ENCODE data around the gene CACNG4.
A peak's percentile ranks its signal among the peaks of the same experiment; 100 is the strongest.

CACNG4 gene

DNA sequence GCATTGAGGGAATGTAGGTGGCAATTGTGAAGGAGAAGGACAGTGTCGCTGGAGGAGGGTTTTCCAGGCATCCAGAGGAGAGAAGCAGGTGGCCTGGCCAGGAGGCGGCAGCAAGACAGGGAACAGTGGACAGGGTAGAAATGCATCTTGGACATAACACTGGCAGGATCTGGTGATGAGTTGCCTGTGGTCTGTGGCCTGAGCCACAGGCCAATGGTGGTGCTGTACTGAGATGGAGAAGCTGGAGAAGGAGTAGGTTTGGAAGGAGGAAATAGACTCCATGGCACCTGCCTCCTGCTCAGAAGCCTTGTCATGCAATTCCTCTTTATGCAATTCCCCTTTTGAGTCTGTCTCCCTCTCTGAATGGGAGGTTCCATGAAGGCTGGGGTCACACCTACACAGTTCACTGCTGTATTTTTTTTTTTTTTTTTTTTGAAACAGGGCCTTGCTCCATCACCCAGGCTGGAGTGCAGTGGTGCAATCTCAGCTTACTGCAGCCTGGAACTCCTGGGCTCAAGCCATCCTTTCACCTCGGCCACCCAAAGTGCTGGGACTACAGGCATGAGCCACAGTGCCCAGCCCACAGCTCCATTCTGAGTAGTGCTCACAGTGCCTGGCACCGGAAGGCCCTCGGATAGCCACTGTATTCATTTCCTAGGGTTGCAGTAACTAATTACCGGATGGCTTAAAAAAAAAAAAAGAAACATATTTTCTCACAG lies 13.5 kb upstream of the CACNG4 start:
- no peaks in the 10 kb centered on the region for H3K36me3 ChIP-seq (ENCODE audit: insufficient read depth, low read length)
- peaks cover 16% of the 10 kb centered on the region for H3K9me3 ChIP-seq (ENCODE audit: control insufficient read depth, insufficient read depth, low read length)
- H3K9ac ChIP-seq (ENCODE audit: low read depth, low read length): 0 out of 2 replicates have a peak overlapping the region, but pooled peaks have one; percentile 2
- H3K4me1 ChIP-seq (ENCODE audit: insufficient read depth, low read length): peaks cover 29% of the 10 kb centered on the region

- 0 out of 2 replicates have a peak overlapping the region, but pooled peaks have one; percentile 2 for H3K9ac ChIP-seq (ENCODE audit: low read depth, low read length)
- H3K9me3 ChIP-seq (ENCODE audit: control insufficient read depth, insufficient read depth, low read length): peaks cover 16% of the 10 kb centered on the region
- no peaks in the 10 kb centered on the region for H3K36me3 ChIP-seq (ENCODE audit: insufficient read depth, low read length)
- peaks cover 29% of the 10 kb centered on the region for H3K4me1 ChIP-seq (ENCODE audit: insufficient read depth, low read length)
Measured at GRCh38 chr17:66951605-66951953, 12.9 kb upstream of the CACNG4 start.

GRCh38 chr17:66952031-66952524 lies 12.4 kb upstream of the CACNG4 start:
- Histone ChIP-seq H3K9ac (ENCODE audit: low read depth, low read length) (0 out of 2 replicates have a peak overlapping the region, but pooled peaks have one; percentile 2), H3K36me3 (ENCODE audit: insufficient read depth, low read length) (no peaks in the 10 kb centered on the region), H3K9me3 (ENCODE audit: control insufficient read depth, insufficient read depth, low read length) (peaks cover 16% of the 10 kb centered on the region), H3K4me1 (ENCODE audit: insufficient read depth, low read length) (peaks cover 29% of the 10 kb centered on the region)

- Histone ChIP-seq H3K9me3 (ENCODE audit: control insufficient read depth, insufficient read depth, low read length) (peaks cover 16% of the 10 kb centered on the region), H3K36me3 (ENCODE audit: insufficient read depth, low read length) (no peaks in the 10 kb centered on the region), H3K9ac (ENCODE audit: low read depth, low read length) (no peak overlapping the region), H3K4me1 (ENCODE audit: insufficient read depth, low read length) (peaks cover 29% of the 10 kb centered on the region)
Measured at GRCh38 chr17:66952681-66953629, 11.6 kb upstream of the CACNG4 start.

GRCh38 chr17:66953630-66954020 lies 10.9 kb upstream of the CACNG4 start:
- Histone ChIP-seq H3K4me1 (ENCODE audit: insufficient read depth, low read length) (peaks cover 35% of the 10 kb centered on the region), H3K9ac (ENCODE audit: low read depth, low read length) (no peak overlapping the region), H3K9me3 (ENCODE audit: control insufficient read depth, insufficient read depth, low read length) (peaks cover 16% of the 10 kb centered on the region), H3K36me3 (ENCODE audit: insufficient read depth, low read length) (no peaks in the 10 kb centered on the region)

- H3K9me3 ChIP-seq (ENCODE audit: control insufficient read depth, insufficient read depth, low read length): peaks cover 11% of the 10 kb centered on the region
Measured at GRCh38 chr17:66954632-66955031, 9.9 kb upstream of the CACNG4 start.

DNA sequence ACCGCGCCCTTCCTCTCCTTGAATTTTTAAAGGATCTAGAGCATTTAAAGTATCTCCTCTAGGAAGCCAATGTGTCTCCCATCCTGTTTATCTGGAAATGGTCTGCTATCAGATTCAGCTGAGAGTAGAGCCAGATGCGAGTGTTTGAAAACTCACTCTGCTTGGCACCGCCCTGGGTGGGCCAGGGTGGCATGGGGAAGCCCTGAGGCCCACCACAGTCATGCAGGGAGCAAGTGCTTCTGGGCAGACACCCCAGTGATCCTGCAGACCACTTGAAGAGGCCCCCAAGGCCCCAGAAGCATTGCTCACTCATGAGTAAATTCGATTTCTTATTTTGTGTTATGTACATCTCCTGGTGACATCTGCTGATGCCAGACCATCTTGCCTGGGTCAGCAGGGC lies 8.7 kb upstream of the CACNG4 start:
- H3K9me3 ChIP-seq (ENCODE audit: control insufficient read depth, insufficient read depth, low read length): 0 out of 2 replicates have a peak, but pooled peaks cover under 1% of the 10 kb centered on the region
- peaks cover 31% of the 10 kb centered on the region for H3K4me1 ChIP-seq (ENCODE audit: insufficient read depth, low read length)
- H3K36me3 ChIP-seq (ENCODE audit: insufficient read depth, low read length): no peaks in the 10 kb centered on the region
- H3K9ac ChIP-seq (ENCODE audit: low read depth, low read length): no peak overlapping the region

More at GRCh38 chr17:66954632-66955031, 9.9 kb upstream of the CACNG4 start:
- Histone ChIP-seq H3K9ac (ENCODE audit: low read depth, low read length) (no peak overlapping the region), H3K36me3 (ENCODE audit: insufficient read depth, low read length) (no peaks in the 10 kb centered on the region), H3K4me1 (ENCODE audit: insufficient read depth, low read length) (peaks cover 35% of the 10 kb centered on the region)

DNA sequence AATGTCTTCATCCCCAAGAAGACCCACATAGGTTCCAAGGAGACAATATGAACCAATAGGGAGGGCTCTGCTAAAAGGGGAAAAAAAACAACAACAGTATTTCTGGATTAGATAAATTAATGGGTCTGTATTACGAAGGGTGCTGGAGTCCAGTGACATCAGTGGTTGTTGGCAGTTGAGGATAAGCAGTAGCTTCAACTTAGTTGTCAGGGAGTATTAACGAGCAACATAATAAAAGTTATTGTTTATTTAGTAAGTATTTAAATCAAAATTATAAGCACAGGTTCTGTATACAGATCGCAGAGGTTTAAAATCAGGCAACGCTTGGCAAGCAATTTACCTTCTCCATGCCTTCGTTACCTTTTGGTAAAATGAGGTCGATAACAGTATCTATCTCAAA lies 7.6 kb upstream of the CACNG4 start:
- Histone ChIP-seq H3K4me1 (ENCODE audit: insufficient read depth, low read length) (peaks cover 20% of the 10 kb centered on the region), H3K9me3 (ENCODE audit: control insufficient read depth, insufficient read depth, low read length) (no peaks in the 10 kb centered on the region), H3K9ac (ENCODE audit: low read depth, low read length) (no peak overlapping the region), H3K36me3 (ENCODE audit: insufficient read depth, low read length) (no peaks in the 10 kb centered on the region)

DNA sequence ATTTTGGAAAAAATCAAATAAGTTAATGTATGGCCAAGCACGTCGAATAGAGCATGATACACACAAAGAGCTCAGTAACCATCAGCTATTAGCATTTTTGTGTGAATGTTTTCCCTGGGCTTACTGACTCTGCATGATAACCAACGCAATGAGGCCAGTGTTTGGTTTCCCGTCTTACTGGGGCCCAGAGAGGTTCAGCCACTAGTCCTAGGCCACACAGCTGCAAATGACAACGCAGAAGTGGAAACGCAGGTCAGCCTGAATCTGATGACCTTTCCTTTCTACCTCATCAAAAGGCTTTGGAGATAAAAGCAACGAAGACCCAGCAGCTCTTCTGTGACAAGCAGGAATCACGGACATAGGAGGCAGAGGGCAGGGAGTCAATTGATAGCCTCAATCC lies 7.2 kb upstream of the CACNG4 start:
- no peaks in the 10 kb centered on the region for H3K9me3 ChIP-seq (ENCODE audit: control insufficient read depth, insufficient read depth, low read length)
- peaks cover 18% of the 10 kb centered on the region for H3K4me1 ChIP-seq (ENCODE audit: insufficient read depth, low read length)
- no peak overlapping the region for H3K9ac ChIP-seq (ENCODE audit: low read depth, low read length)
- H3K36me3 ChIP-seq (ENCODE audit: insufficient read depth, low read length): no peaks in the 10 kb centered on the region

DNA sequence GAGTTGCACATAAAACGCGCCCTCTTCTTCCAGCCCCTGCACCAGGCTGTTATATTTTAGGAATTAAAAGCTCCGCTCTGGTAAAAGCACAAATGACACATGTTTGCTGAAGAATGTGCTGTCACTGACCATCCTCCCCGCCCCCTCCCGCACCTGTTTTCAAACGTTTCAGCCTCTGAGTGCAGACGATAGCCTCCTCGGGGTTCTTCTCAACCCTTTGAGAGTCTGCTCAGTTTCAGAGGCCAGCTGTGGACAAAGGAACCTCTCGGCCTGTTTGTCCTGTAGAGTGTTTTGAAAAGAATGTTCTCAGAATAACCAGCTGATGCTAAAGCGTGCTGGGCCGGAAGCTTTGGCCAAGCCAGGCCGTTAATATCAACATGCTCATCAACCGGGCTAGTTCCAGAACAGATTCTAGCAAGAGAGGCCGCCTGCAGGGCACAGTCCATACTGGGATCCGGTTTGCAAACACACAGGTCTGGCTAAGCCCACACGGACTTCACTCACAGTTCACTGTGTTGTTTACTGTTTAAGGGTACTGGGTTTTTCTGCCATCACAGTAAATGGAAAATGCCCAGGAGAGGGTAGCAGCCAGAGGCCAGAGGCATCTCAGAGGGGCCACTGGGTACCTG lies 6.4 kb upstream of the CACNG4 start:
- Histone ChIP-seq H3K9ac (ENCODE audit: low read depth, low read length) (no peak overlapping the region), H3K4me1 (ENCODE audit: insufficient read depth, low read length) (peaks cover 13% of the 10 kb centered on the region), H3K36me3 (ENCODE audit: insufficient read depth, low read length) (no peaks in the 10 kb centered on the region)

DNA sequence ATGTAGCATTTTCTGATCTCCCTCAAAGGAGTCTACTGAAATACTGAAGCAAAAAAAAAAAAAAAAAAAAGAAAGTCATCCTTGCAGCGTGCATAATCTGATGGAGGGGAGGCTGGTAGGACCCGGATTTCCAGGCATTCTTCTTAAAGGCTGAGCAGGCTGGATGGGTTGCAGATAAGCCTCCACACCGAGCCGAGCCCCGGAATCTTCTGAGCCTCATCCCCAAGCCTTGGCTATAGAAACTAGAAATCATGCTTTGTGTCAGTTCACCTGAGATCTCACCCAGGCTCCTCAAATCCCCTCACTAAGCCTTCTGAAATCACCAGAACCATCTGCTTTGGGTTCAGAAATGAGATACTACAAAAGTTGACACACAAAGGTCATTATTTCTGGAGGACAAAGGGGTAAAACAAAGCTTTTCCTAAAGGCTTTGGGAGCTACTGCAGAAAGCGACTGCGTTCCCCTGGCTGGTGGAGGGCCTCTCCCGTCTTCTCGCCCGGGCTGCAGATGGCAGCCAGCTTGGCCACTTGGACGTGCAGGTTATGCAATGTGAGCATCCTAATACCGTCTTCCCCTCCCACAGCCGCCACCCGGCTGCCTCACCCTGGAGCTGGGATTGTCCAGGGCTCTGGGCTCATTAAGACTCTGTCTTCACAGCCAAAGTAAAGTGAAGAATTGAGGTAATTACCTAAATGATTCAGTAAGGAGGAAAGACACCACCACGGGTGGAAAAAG lies 4.7 kb upstream of the CACNG4 start:
- Histone ChIP-seq H3K9me3 (ENCODE audit: control insufficient read depth, insufficient read depth, low read length) (no peaks in the 10 kb centered on the region), H3K36me3 (ENCODE audit: insufficient read depth, low read length) (no peaks in the 10 kb centered on the region), H3K4me1 (ENCODE audit: insufficient read depth, low read length) (peaks cover 12% of the 10 kb centered on the region), H3K9ac (ENCODE audit: low read depth, low read length) (no peak overlapping the region)

More for the DNA sequence above, 6.4 kb upstream of the CACNG4 start:
- no peaks in the 10 kb centered on the region for H3K9me3 ChIP-seq (ENCODE audit: control insufficient read depth, insufficient read depth, low read length)

GRCh38 chr17:66960613-66961012 lies 3.9 kb upstream of the CACNG4 start:
- H3K9ac ChIP-seq (ENCODE audit: low read depth, low read length): no peak overlapping the region
- peaks cover 12% of the 10 kb centered on the region for H3K4me1 ChIP-seq (ENCODE audit: insufficient read depth, low read length)
- H3K36me3 ChIP-seq (ENCODE audit: insufficient read depth, low read length): no peaks in the 10 kb centered on the region
- no peaks in the 10 kb centered on the region for H3K9me3 ChIP-seq (ENCODE audit: control insufficient read depth, insufficient read depth, low read length)

DNA sequence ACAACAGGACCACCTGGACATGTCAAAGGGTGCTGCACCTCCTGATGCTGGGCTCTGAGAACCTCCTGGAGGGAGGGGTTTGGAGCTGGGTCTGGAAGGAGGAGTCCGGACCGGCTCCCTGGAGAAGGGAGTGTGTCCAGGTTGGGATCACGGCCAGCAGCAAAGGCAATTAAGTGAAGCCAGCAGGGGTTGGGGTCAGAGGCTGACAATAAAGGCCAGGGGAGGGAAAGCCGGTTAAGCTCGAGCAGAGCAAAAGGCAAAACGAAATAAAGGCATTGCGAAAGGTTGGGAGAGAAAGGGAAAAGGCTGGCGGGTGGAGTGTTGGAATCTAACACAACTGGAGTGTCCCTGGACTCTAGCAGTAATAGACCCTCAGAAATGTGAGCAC lies 992 bp upstream of the CACNG4 start:
- H3K9ac ChIP-seq (ENCODE audit: low read depth, low read length): peak overlapping the region; percentile 43
- H3K9me3 ChIP-seq (ENCODE audit: control insufficient read depth, insufficient read depth, low read length): no peaks in the 10 kb centered on the region
- peaks cover 13% of the 10 kb centered on the region for H3K4me1 ChIP-seq (ENCODE audit: insufficient read depth, low read length)
- no peaks in the 10 kb centered on the region for H3K36me3 ChIP-seq (ENCODE audit: insufficient read depth, low read length)

All from ES-I3 (cell line).